ENCODE results near the gene UCHL3.

DNA sequence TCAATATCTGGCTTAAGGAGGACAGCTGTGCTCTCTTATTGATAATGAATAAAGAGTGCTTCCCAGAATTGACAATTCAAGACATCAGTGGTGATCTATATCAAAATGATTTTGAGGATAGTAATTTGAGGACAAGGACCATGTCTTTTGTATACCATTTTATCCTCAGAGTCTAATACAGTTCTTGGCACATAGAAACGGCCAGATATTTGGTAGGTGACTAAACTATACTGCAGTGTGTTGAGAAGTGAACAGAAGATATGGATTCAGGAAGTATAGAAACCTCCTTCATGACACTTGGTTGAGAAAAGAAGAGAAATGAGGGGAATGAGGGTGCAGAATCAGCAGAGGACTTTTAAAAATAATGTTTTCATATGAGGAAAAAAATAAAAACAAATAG, 70.4 kb downstream of the UCHL3 start:
- TF ChIP-seq POLR2AphosphoS5 (IDR thresholded peaks at IDR 0.05) (no peak), POLR2A (IDR thresholded peaks at IDR 0.05) (no peak)
- TF ChIP-seq, protein P1, sequence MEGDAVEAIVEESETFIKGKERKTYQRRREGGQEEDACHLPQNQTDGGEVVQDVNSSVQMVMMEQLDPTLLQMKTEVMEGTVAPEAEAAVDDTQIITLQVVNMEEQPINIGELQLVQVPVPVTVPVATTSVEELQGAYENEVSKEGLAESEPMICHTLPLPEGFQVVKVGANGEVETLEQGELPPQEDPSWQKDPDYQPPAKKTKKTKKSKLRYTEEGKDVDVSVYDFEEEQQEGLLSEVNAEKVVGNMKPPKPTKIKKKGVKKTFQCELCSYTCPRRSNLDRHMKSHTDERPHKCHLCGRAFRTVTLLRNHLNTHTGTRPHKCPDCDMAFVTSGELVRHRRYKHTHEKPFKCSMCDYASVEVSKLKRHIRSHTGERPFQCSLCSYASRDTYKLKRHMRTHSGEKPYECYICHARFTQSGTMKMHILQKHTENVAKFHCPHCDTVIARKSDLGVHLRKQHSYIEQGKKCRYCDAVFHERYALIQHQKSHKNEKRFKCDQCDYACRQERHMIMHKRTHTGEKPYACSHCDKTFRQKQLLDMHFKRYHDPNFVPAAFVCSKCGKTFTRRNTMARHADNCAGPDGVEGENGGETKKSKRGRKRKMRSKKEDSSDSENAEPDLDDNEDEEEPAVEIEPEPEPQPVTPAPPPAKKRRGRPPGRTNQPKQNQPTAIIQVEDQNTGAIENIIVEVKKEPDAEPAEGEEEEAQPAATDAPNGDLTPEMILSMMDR (IDR thresholded peaks at IDR 0.05) = no peak

Measured in prostate gland (tissue), 2 donors.